Measurements from ENCODE around the gene PHACTR1. TPM values are rescaled to one million over a fixed set of nuclear protein-coding genes. Genes with fewer than 3 reads are reported as not detected.

Gene PHACTR1
- total and polyA plus RNA-seq, 2 of the 4 experiments (the other 2 are of a cell fraction): not detected

- Histone ChIP-seq H3K18ac (ENCODE audit: low read depth, low read length) (no peak overlapping the region), H2BK15ac (ENCODE audit: low read depth, low read length) (no peak overlapping the region), H3K9ac (ENCODE audit: low read depth, low read length) (no peak overlapping the region), H2BK5ac (ENCODE audit: low read depth, low read length, poor library complexity, severe bottlenecking) (no peak overlapping the region), H3K14ac (replicated peaks; ENCODE audit: low read depth, low read length) (no peak overlapping the region), H3K27ac (ENCODE audit: insufficient read depth, low read length) (no peak overlapping the region), H3K79me1 (ENCODE audit: low read depth in 1 of 2, low read length in 2 of 2) (no peaks in the 10 kb centered on the region), H3K4ac (ENCODE audit: low read depth, low read length) (no peak overlapping the region), H3K36me3 (ENCODE audit: control insufficient read depth, insufficient read depth, low read length) (no peaks in the 10 kb centered on the region), H3K4me1 (ENCODE audit: control insufficient read depth, insufficient read depth, low read length) (no peaks in the 10 kb centered on the region), H3K27me3 (ENCODE audit: control insufficient read depth, insufficient read depth, low read length) (no peaks in the 10 kb centered on the region), H3K23ac (ENCODE audit: low read depth, low read length) (no peak overlapping the region), H2BK20ac (ENCODE audit: low read depth, low read length) (no peak overlapping the region), H2BK120ac (ENCODE audit: low read depth, low read length) (no peak overlapping the region), H3K4me3 (ENCODE audit: insufficient read depth, low read depth, low read length) (no peak overlapping the region), H3K9me3 (ENCODE audit: control insufficient read depth, insufficient read depth, low read length) (peaks cover 2% of the 10 kb centered on the region; the same call in 1 of the 2 replicates), H4K5ac (ENCODE audit: low read depth, low read length) (no peak overlapping the region), H4K91ac (ENCODE audit: insufficient read depth, low read depth, low read length) (no peak overlapping the region), H2AFZ (replicated peaks; ENCODE audit: low read length, poor library complexity) (no peak overlapping the region), H3K56ac (ENCODE audit: extremely low read depth, insufficient read depth, low read length) (no peak overlapping the region), H4K8ac (ENCODE audit: low read depth in 2 of 2, low read length in 2 of 2) (no peak overlapping the region), H3K9me1 (ENCODE audit: insufficient read depth, low read length) (no peaks in the 10 kb centered on the region), H2AK5ac (ENCODE audit: low read depth, low read length) (no peak overlapping the region), H2AK9ac (replicated peaks; ENCODE audit: low read depth, low read length, poor library complexity) (no peak overlapping the region), H4K20me1 (ENCODE audit: insufficient read depth, low read length) (no peaks in the 10 kb centered on the region), H3K4me2 (ENCODE audit: low read depth, low read length) (no peak overlapping the region)
- intact Hi-C loops (cut with micrococcal nuclease): no loop called here
- DNase-seq (no peak), ATAC-seq (ENCODE audit: low read depth) (no peak)
- BruUV-seq (replicated peaks): no TSS peak
- dilution Hi-C loops (cut with HindIII; ENCODE audit: low sequenced_read_pairs, unreplicated experiment): no loop called here
- ChIA-PET POLR2A (ENCODE audit: unreplicated experiment) (no interaction called here), CTCF (no interaction called here)
- in situ Hi-C loops (cut with MboI; ENCODE audit: low sequenced_read_pairs): no loop called here
- TF ChIP-seq RAD21 (IDR thresholded peaks at IDR 0.05; ENCODE audit: low read length) (no peak), SMC3 (IDR thresholded peaks at IDR 0.05; ENCODE audit: low read depth, low read length) (no peak), MAZ (IDR thresholded peaks at IDR 0.05; ENCODE audit: borderline replicate concordance, low read depth, low read length) (no peak), RCOR1 (IDR thresholded peaks at IDR 0.05; ENCODE audit: insufficient replicate concordance, low read length) (no peak), FOS (IDR thresholded peaks at IDR 0.05; ENCODE audit: low read depth, low read length) (no peak), NFE2L2 (IDR thresholded peaks at IDR 0.05; ENCODE audit: low read depth, low read length) (no peak), CTCF (conservative IDR thresholded peaks at IDR 0.05; ENCODE audit: low read depth, low read length) (no peak), USF2 (IDR thresholded peaks at IDR 0.05; ENCODE audit: low read depth, low read length) (no peak), CHD1 (IDR thresholded peaks at IDR 0.05; ENCODE audit: low read depth, low read length) (no peak), CEBPB (IDR thresholded peaks at IDR 0.05; ENCODE audit: low read depth, low read length) (no peak), BHLHE40 (IDR thresholded peaks at IDR 0.05; ENCODE audit: low read depth, low read length) (no peak), ELK1 (IDR thresholded peaks at IDR 0.05; ENCODE audit: borderline replicate concordance, low read depth, low read length) (no peak), POLR2A (IDR thresholded peaks at IDR 0.05; ENCODE audit: low read depth, low read length) (no peak), MAFK (IDR thresholded peaks at IDR 0.05; ENCODE audit: low read depth, low read length) (no peak), MXI1 (IDR thresholded peaks at IDR 0.05; ENCODE audit: borderline replicate concordance, low read depth, low read length) (no peak), RFX5 (IDR thresholded peaks at IDR 0.05; ENCODE audit: low read depth, low read length) (no peak)
- WGBS, 2 experiments (ENCODE audit: extremely low coverage in 2 of 2, insufficient read length in 1 of 2): no CpG with 5 or more reads among the region's 2 CpGs
Observed at GRCh38 chr6:12969966-12970365, 253.4 kb downstream of the PHACTR1 start.
